HepG2 (cell line): ENCODE results near the gene CHRD. TPM values are rescaled to one million over a fixed set of nuclear protein-coding genes. Genes with fewer than 3 reads are reported as not detected.

Experiments
- ARNTL ChIP-seq: sonication (generic); formaldehyde crosslinking; IDR thresholded peaks from 2 replicates; pipeline ENCODE4 v1.4.0; 2020; ENCODE audit warnings: mild to moderate bottlenecking, missing genetic modification reagents
- DBP ChIP-seq: sonication (generic); formaldehyde crosslinking; IDR thresholded peaks from 2 replicates; pipeline ENCODE4 v1.4.0; 2020; ENCODE audit warnings: missing genetic modification reagents; ENCODE audit errors: not compliant biosample characterization
- DPF2 ChIP-seq: sonication (generic); formaldehyde crosslinking; IDR thresholded peaks from 2 replicates; pipeline ENCODE4 v1.4.0; 2020; ENCODE audit warnings: mild to moderate bottlenecking, low read depth, missing genetic modification reagents, borderline replicate concordance
- FOXA3 ChIP-seq: IDR thresholded peaks from 2 replicates; pipeline ENCODE4 v1.6.1; 2016; ENCODE audit warnings: missing genetic modification reagents, missing compliant biosample characterization
- GMEB2 ChIP-seq: IDR thresholded peaks from 2 replicates; pipeline ENCODE4 v1.6.1; 2016; ENCODE audit warnings: missing biosample characterization, missing genetic modification reagents, low read depth
- HIC2 ChIP-seq: sonication (generic); formaldehyde crosslinking; IDR thresholded peaks from 2 replicates; pipeline ENCODE4 v1.9.0; 2022; ENCODE audit warnings: low read depth, missing genetic modification reagents
- HNF1A ChIP-seq, 2 experiments: sonication (generic) in 1 of 2; formaldehyde crosslinking in 1 of 2; IDR thresholded peaks; 2 replicates each; pipeline versions ENCODE4 v1.4.0 to v1.6.1; 2016 to 2020; ENCODE audit warnings: borderline replicate concordance in 1 of 2, low read depth in 1 of 2, mild to moderate bottlenecking in 1 of 2, missing genetic modification reagents in 1 of 2
- IKZF1 ChIP-seq: fragments of 450-650 bp; IDR thresholded peaks from 2 replicates; pipeline ENCODE4 v1.7.1; 2016
- KDM2A ChIP-seq: sonication (generic); formaldehyde crosslinking; IDR thresholded peaks from 2 replicates; pipeline ENCODE4 v1.4.0; 2020; ENCODE audit warnings: low read depth, missing genetic modification reagents, borderline replicate concordance
- NBN ChIP-seq: fragments of 450-650 bp; conservative IDR thresholded peaks from 2 replicates; pipeline ENCODE4 v1.6.1; 2017
- SSRP1 ChIP-seq: IDR thresholded peaks from 2 replicates; pipeline ENCODE4 v1.6.1; 2016; ENCODE audit warnings: control low read depth
- ZBED4 ChIP-seq: sonication (generic); formaldehyde crosslinking; IDR thresholded peaks from 2 replicates; pipeline ENCODE4 v1.4.0; 2020; ENCODE audit warnings: missing genetic modification reagents, borderline replicate concordance
- ZNF329 ChIP-seq: sonication (generic); formaldehyde crosslinking; IDR thresholded peaks from 2 replicates; pipeline ENCODE4 v1.9.0; 2021; ENCODE audit warnings: low read depth, mild to moderate bottlenecking, missing genetic modification reagents
- ZNF350 ChIP-seq: sonication (generic); formaldehyde crosslinking; IDR thresholded peaks from 2 replicates; pipeline ENCODE4 v1.4.0; 2020; ENCODE audit warnings: mild to moderate bottlenecking, low read depth, missing genetic modification reagents, borderline replicate concordance
- ZNF652 ChIP-seq: IDR thresholded peaks from 2 replicates; pipeline ENCODE4 v1.6.1; 2016; ENCODE audit warnings: low read depth, borderline replicate concordance
- polyA plus RNA-seq, 8 experiments: library from polyadenylated mRNA; depleted of rRNA in 3 of 8; stranded (reverse) in 7 of 8; unstranded in 1 of 8; fragments of >200 nt; fragmentation: Illumina TruSeq in 4 of 8; extraction: Trizol in 4 of 8; gene quantifications; 2 replicates each; pipeline versions ENCODE4 v1.2.1 to v1.2.3, GENCODE V29; 2011 to 2016; ENCODE audit warnings: low read depth in 4 of 8, missing spikeins in 1 of 8, mixed read lengths in 1 of 8; ENCODE audit not compliant: insufficient read depth in 1 of 8
- total RNA-seq, 5 experiments: library from RNA; depleted of rRNA; stranded (reverse); fragments of >200 nt; fragmentation: Illumina TruSeq; extraction: Trizol; gene quantifications; 2 replicates each; pipeline ENCODE4 v1.2.3, GENCODE V29; 2016; ENCODE audit warnings: low read depth in 1 of 5

The CHRD gene
- total and polyA plus RNA-seq, 2 of the 13 experiments (the other 11 are each of a cell fraction or from before 2014, with no cell fraction given) = 22.2 to 35.2 TPM

- TF ChIP-seq ARNTL (peak; percentile 64), GMEB2 (CRISPR knock-in tag) (no peak), FOXA3 (no peak), IKZF1 (no peak), ZNF329 (CRISPR knock-in tag) (0 out of 2 replicates have a peak, but pooled peaks have one; percentile 12), NBN (no peak), SSRP1 (CRISPR knock-in tag) (no peak), KDM2A (no peak; the same call in 1 of the 2 replicates), ZNF652 (CRISPR knock-in tag) (no peak), DPF2 (CRISPR knock-in tag) (no peak), HIC2 (no peak), DBP (CRISPR knock-in tag) (no peak), ZBED4 (CRISPR knock-in tag) (peak; percentile 64; the same call in 1 of the 2 replicates), ZNF350 (CRISPR knock-in tag) (no peak), HNF1A (IDR thresholded peaks at IDR 0.05; ENCODE audit: low read depth) (no peak), HNF1A (CRISPR knock-in tag; IDR thresholded peaks at IDR 0.05; ENCODE audit: borderline replicate concordance) (no peak)
Measured at GRCh38 chr3:184361532-184361931, 18.3 kb upstream of the CHRD start, which contains the start of the genes CLCN2 and POLR2H (continued).
